ENCODE results near the gene GPR37L1. TPM values are rescaled to one million over a fixed set of nuclear protein-coding genes. Genes with fewer than 3 reads are reported as not detected.

Gene GPR37L1
- total RNA-seq, 4 donors from 2014 or later = 0.16 TPM; not detected in 3

DNA sequence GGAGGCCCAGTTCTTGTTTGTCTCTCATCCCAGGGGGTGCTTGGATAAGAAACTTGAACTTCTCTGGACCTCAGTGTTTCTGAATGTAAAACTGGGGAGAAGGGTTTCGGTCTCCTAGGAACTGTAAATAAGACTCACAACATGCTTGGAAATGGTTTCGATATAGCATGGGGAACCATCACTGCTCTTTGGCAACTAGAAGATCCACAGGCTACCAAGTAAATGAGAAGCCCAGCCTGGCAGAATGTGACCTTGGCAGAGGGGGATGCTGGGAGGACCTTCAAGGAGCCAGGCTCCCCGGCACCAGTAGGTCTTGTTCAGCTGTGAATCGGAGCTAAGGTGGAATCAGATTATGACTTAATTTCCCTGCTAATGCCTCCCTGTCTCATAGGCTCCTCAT is 18.1 kb downstream of the GPR37L1 start:
- TF ChIP-seq, protein P1, sequence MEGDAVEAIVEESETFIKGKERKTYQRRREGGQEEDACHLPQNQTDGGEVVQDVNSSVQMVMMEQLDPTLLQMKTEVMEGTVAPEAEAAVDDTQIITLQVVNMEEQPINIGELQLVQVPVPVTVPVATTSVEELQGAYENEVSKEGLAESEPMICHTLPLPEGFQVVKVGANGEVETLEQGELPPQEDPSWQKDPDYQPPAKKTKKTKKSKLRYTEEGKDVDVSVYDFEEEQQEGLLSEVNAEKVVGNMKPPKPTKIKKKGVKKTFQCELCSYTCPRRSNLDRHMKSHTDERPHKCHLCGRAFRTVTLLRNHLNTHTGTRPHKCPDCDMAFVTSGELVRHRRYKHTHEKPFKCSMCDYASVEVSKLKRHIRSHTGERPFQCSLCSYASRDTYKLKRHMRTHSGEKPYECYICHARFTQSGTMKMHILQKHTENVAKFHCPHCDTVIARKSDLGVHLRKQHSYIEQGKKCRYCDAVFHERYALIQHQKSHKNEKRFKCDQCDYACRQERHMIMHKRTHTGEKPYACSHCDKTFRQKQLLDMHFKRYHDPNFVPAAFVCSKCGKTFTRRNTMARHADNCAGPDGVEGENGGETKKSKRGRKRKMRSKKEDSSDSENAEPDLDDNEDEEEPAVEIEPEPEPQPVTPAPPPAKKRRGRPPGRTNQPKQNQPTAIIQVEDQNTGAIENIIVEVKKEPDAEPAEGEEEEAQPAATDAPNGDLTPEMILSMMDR (IDR thresholded peaks at IDR 0.05; ENCODE audit: low read depth) = no peak

GRCh38 chr1:202143011-202143767 is 20.5 kb downstream of the GPR37L1 start:
- TF ChIP-seq, protein P1 (IDR thresholded peaks at IDR 0.05; ENCODE audit: low read depth) = no peak

DNA sequence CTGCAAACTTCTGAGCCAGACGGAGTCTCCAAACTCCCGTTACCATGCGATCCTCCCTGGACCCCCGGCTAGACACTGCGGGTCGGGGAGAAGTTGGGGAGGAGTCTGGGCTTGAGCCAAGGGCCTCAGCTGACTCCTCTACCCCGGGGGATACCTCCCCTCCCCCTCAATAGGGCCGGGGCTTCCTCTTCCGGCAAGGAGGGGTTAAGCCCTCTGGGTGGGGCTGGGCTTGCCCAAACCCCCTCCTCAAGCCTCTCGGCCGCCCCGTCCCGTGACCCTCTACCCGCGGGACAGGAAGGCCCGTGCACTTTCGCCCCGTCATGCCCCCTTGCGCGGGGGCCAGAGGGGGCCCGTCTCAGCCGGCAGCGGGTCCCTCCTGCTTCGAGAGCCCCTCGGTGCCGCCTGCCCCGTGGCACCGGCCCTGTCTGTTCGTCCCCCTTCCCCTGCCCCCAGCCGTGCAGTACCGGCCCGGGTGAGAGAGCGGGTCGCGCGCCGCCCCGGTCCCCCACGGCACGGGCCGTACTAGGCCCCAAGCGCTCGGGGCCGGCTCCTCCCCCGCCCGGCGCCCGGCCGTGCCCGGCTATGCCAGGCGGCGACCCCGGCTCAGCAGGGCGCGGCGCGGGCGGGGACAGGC is 21.2 kb downstream of the GPR37L1 start:
- TF ChIP-seq, protein P1 (IDR thresholded peaks at IDR 0.05; ENCODE audit: low read depth) = no peak

DNA sequence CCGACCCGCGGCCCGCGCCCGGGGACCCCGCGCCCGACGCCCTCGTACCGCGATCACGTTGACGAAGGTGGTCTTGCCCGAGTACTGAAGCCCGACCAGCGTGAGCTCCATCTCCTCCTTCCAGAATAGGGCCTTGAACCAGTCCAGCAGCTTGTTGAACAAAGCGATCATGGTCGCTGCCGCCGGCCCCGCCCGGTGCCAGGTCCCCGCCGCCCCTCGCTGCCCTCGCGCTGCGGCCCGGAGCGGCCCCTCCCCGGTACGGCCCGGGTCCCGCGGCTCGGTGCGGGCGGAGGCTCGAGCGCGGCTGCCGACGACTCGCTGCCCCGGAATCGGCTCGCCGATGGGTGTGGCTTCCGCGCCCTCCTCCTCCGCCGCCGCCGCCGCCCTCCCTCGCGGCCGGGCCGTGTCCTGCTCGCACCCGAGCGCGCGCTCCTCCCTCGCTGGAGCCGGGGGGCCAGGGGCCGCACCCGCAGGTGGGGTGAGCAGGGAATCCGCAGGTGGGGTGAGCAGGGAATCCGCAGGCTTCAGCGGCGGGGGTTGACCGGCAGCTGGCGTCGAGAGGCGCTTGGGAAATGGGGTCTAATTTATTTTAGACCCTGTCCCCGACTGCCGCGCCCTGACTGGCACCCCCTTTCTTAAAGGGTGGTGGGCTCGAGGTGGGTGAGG is 21.8 kb downstream of the GPR37L1 start, which contains the start of gene ARL8A:
Gene ARL8A, minus strand, starts transcription at position 336 of the 666 bp plus-strand sequence. Its CDS starts 165 bp downstream, at position 171.
- TF ChIP-seq, protein P1 (IDR thresholded peaks at IDR 0.05; ENCODE audit: low read depth) = no peak

DNA sequence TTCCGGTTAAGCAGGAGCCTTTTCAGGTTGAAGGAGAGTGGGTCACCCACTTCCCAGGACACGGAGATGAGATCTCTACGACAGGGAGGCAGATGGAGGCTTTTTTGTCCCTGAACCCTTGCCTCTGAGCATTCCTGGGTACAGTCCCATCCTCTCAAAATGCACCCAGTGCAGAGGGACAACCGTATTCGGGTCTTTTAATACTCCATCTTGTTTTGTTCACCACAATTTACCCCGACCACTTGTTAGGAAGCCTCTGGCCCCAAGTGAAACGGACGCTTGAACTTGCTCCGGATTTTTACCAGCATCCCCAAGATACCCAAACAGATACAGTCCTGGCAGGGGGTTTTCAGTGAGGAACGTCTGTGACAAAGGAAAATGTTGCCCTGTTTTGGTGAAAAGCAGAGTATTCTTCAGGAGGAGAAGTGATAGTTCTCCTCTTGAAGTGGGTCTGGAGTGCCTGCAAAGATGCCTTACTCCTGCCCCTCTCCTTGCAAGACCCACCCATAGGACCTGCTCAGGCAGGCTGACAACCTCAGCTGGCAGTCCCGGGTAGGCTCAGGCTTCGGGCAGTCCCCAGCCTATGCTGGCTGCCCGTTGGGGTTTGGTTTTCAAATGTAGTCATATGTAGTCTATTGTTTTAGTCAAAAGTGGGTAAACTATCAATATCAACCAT is 22.5 kb downstream of the GPR37L1 start:
- TF ChIP-seq, protein P1 (IDR thresholded peaks at IDR 0.05; ENCODE audit: low read depth) = no peak

DNA sequence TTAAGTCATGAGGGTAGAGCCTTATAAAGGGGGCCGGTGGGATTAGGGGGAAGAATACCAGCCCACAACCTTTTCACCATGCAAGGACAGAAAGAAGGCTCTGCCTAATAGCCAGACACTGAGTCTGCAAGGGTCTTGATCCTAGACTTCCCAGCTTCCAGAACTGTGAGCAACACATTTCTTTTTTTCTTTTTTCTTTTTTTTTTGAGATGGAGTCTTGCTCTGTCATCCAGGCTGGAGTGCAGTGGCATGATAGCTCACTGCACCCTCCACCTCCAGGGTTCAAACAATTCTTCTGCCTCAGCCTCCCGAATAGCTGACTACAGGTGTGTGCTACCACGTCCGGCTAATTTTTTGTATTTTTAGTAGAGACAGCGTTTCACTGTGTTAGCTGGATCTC is 23.6 kb downstream of the GPR37L1 start:
- TF ChIP-seq, protein P1 (IDR thresholded peaks at IDR 0.05; ENCODE audit: low read depth) = no peak
